Neural progenitor cell (in vitro differentiated cells): Measurements from ENCODE around the gene TEAD1.

Source experiments
- EZH2 ChIP-seq: fragments of 200-600 bp; sonication (generic); IDR thresholded peaks from 2 replicates; pipeline ENCODE4 v1.6.1; 2017; ENCODE audit warnings: antibody characterized with exemption, mild to moderate bottlenecking, moderate library complexity
- TF ChIP-seq, protein P1 (sequence below): fragments of 200-600 bp; sonication (generic); IDR thresholded peaks from 2 replicates; pipeline ENCODE4 v1.5.1; 2017; ENCODE audit warnings: antibody characterized with exemption, mild to moderate bottlenecking

DNA sequence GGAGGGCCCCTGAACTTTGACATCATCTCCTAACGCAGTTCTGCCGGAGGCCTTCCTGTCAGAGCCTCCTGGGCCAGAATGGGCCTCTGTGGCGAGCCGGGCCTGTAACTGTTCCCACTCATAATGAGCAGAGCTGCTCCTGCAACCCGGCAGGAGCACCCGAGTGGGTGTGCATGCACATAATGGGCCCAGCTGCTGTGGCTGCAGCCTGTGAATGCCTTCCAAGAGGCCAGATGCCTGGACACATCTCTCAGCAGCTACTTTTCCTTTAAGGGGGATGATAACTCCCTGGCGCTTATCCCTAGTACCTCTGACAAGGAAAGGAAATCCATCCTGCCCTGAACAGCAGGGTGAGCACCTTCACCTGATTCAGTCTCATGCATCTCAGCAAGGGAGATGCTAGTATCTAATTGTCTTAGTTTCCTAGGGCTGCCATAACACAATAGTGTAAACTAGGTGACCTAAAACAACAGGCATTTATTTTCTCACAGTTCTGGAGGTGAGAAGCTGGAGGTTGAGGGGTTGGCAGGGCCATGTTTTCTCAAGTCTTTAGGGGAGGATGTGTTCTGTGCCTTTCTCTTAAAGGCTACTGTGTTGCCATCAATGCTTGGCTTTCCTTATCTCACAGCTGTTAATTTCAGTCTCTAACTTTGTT lies 120.5 kb downstream of the TEAD1 start:
- TF ChIP-seq, protein P1, sequence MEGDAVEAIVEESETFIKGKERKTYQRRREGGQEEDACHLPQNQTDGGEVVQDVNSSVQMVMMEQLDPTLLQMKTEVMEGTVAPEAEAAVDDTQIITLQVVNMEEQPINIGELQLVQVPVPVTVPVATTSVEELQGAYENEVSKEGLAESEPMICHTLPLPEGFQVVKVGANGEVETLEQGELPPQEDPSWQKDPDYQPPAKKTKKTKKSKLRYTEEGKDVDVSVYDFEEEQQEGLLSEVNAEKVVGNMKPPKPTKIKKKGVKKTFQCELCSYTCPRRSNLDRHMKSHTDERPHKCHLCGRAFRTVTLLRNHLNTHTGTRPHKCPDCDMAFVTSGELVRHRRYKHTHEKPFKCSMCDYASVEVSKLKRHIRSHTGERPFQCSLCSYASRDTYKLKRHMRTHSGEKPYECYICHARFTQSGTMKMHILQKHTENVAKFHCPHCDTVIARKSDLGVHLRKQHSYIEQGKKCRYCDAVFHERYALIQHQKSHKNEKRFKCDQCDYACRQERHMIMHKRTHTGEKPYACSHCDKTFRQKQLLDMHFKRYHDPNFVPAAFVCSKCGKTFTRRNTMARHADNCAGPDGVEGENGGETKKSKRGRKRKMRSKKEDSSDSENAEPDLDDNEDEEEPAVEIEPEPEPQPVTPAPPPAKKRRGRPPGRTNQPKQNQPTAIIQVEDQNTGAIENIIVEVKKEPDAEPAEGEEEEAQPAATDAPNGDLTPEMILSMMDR = no peak
- no peak for TF ChIP-seq EZH2
